ENCODE data around the gene DPH3. TPM values are rescaled to one million over a fixed set of nuclear protein-coding genes. Genes with fewer than 3 reads are reported as not detected.
A peak's percentile ranks its signal among the peaks of the same experiment; 100 is the strongest.

DPH3 gene
- total and polyA plus RNA-seq, 10 of the 15 experiments (the other 5 are each of a cell fraction or from before 2014, with no cell fraction given) = 10.8 to 71.8 (median 23.4) TPM

DNA sequence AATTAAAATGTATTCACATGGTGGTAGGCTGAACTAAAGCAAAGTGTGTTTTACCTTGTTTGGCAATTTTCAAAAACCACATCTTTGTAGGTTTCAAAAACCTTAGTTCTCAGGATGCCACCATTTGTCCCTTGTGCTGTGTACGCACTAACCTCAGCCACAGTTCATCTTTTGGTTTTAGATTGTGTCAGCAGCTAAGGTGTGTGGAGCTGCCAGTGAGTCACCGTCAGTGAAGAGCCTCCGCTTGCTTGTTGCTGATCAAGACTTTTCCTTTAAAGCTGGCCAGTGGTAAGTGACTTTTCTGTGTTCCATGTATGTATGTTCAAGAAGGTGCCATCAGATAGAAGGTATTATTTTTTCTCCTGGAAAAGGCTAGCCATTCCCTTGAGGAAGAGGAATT lies 21.4 kb upstream of the DPH3 start:
- Histone ChIP-seq H3K9me3 (replicated peaks; ENCODE audit: control insufficient read depth, insufficient read depth, low read length) (no peaks in the 10 kb centered on the region), H3K79me2 (ENCODE audit: control insufficient read depth, insufficient read depth, low read length) (no peaks in the 10 kb centered on the region; the same call in 1 of the 2 replicates), H3K4me3 (no peak overlapping the region), H2AFZ (ENCODE audit: control insufficient read depth, low read depth, low read length) (no peak overlapping the region), H3K9ac (ENCODE audit: control insufficient read depth, insufficient read depth, low read length) (no peak overlapping the region), H3K4me2 (ENCODE audit: control insufficient read depth, insufficient read depth) (0 out of 2 replicates have a peak overlapping the region, but pooled peaks have one; percentile 7), H4K20me1 (ENCODE audit: control insufficient read depth, insufficient read depth) (no peaks in the 10 kb centered on the region; the same call in 1 of the 2 replicates), H3K27ac (ENCODE audit: control insufficient read depth, insufficient read depth) (peak overlapping the region; percentile 22), H3K4me1 (ENCODE audit: control insufficient read depth, insufficient read depth, low read length) (peaks cover 4% of the 10 kb centered on the region; the same call in 1 of the 2 replicates), H3K36me3 (ENCODE audit: control insufficient read depth in 2 of 2, insufficient read depth in 2 of 2, low read length in 1 of 2) (peaks cover 3 to 8% of the 10 kb centered on the region in 2 experiments; a peak in 3 of 4 replicates), H3K27me3 (replicated peaks in 1 of 2; ENCODE audit: control insufficient read depth in 2 of 2, insufficient read depth in 2 of 2, low read length in 1 of 2) (no peaks in the 10 kb centered on the region)
- DNase-seq (ENCODE audit: low read depth, low spot score) = no peak
- POLR2A ChIA-PET = no interaction called here
- 52% methylated on average over 3 of the region's 3 CpGs for WGBS (ENCODE audit: insufficient coverage, insufficient replicate concordance, low lambda C conversion rate, missing lambda C conversion rate)
- RAD21 ChIA-PET (ENCODE audit: unreplicated experiment) = interaction anchor here (0.8 to 2.5 kb wide), 10 partner anchors 12 to 264 kb away, joined by 3 to 15 read pairs (median 6); partner anchors contain the start of genes DPH3 and OXNAD1
- no TSS peak for BruUV-seq (replicated peaks)
- intact Hi-C loops (cut with micrococcal nuclease; ENCODE audit: unreplicated experiment) = no loop called here
- CTCF ChIA-PET = interaction anchor here (1.0 to 3.3 kb wide), 9 partner anchors 9 to 265 kb away, joined by 3 to 16 read pairs (median 4); no protein-coding TSS in a partner anchor
- SMC1A ChIA-PET (ENCODE audit: uncharacterized antibody, unreplicated experiment) = interaction anchor here (1.0 to 3.1 kb wide), 9 partner anchors 9 to 266 kb away, joined by 3 to 21 read pairs (median 6); partner anchors contain the start of genes DPH3 and OXNAD1
- in situ Hi-C loops (cut with MboI) = loop anchor here (5.0 to 25.0 kb wide), 4 partner anchors 266 to 926 kb away; no protein-coding TSS in a partner anchor
- no peak for FAIRE-seq
- ATAC-seq = peak; percentile 79
- TF ChIP-seq SUZ12 (IDR thresholded peaks at IDR 0.05; ENCODE audit: unreplicated experiment) (no peak), POLR2AphosphoS5 (IDR thresholded peaks at IDR 0.05; ENCODE audit: low read length) (peak; percentile 64; the same call in 1 of the 2 replicates), CBX5 (IDR thresholded peaks at IDR 0.05; ENCODE audit: low read depth) (no peak), EP300 (IDR thresholded peaks at IDR 0.05; ENCODE audit: borderline replicate concordance in 1 of 2, control insufficient read depth in 1 of 2, low read depth in 2 of 2, low read length in 2 of 2) (0 out of 4 replicates have a peak, but pooled peaks of 1 of the 2 experiments have one; percentile 11), SRF (IDR thresholded peaks at IDR 0.05; ENCODE audit: low read depth in 2 of 2, low read length in 2 of 2) (peak in 1 of 2 experiments; percentile 41; a peak in 1 of 4 replicates)
- TF ChIP-seq, protein P1, sequence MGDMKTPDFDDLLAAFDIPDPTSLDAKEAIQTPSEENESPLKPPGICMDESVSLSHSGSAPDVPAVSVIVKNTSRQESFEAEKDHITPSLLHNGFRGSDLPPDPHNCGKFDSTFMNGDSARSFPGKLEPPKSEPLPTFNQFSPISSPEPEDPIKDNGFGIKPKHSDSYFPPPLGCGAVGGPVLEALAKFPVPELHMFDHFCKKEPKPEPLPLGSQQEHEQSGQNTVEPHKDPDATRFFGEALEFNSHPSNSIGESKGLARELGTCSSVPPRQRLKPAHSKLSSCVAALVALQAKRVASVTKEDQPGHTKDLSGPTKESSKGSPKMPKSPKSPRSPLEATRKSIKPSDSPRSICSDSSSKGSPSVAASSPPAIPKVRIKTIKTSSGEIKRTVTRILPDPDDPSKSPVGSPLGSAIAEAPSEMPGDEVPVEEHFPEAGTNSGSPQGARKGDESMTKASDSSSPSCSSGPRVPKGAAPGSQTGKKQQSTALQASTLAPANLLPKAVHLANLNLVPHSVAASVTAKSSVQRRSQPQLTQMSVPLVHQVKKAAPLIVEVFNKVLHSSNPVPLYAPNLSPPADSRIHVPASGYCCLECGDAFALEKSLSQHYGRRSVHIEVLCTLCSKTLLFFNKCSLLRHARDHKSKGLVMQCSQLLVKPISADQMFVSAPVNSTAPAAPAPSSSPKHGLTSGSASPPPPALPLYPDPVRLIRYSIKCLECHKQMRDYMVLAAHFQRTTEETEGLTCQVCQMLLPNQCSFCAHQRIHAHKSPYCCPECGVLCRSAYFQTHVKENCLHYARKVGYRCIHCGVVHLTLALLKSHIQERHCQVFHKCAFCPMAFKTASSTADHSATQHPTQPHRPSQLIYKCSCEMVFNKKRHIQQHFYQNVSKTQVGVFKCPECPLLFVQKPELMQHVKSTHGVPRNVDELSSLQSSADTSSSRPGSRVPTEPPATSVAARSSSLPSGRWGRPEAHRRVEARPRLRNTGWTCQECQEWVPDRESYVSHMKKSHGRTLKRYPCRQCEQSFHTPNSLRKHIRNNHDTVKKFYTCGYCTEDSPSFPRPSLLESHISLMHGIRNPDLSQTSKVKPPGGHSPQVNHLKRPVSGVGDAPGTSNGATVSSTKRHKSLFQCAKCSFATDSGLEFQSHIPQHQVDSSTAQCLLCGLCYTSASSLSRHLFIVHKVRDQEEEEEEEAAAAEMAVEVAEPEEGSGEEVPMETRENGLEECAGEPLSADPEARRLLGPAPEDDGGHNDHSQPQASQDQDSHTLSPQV (IDR thresholded peaks at IDR 0.05) = no peak
- TF ChIP-seq, protein P2, sequence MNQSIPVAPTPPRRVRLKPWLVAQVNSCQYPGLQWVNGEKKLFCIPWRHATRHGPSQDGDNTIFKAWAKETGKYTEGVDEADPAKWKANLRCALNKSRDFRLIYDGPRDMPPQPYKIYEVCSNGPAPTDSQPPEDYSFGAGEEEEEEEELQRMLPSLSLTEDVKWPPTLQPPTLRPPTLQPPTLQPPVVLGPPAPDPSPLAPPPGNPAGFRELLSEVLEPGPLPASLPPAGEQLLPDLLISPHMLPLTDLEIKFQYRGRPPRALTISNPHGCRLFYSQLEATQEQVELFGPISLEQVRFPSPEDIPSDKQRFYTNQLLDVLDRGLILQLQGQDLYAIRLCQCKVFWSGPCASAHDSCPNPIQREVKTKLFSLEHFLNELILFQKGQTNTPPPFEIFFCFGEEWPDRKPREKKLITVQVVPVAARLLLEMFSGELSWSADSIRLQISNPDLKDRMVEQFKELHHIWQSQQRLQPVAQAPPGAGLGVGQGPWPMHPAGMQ (IDR thresholded peaks at IDR 0.05; ENCODE audit: borderline replicate concordance) = no peak
- TF ChIP-seq, protein P3, sequence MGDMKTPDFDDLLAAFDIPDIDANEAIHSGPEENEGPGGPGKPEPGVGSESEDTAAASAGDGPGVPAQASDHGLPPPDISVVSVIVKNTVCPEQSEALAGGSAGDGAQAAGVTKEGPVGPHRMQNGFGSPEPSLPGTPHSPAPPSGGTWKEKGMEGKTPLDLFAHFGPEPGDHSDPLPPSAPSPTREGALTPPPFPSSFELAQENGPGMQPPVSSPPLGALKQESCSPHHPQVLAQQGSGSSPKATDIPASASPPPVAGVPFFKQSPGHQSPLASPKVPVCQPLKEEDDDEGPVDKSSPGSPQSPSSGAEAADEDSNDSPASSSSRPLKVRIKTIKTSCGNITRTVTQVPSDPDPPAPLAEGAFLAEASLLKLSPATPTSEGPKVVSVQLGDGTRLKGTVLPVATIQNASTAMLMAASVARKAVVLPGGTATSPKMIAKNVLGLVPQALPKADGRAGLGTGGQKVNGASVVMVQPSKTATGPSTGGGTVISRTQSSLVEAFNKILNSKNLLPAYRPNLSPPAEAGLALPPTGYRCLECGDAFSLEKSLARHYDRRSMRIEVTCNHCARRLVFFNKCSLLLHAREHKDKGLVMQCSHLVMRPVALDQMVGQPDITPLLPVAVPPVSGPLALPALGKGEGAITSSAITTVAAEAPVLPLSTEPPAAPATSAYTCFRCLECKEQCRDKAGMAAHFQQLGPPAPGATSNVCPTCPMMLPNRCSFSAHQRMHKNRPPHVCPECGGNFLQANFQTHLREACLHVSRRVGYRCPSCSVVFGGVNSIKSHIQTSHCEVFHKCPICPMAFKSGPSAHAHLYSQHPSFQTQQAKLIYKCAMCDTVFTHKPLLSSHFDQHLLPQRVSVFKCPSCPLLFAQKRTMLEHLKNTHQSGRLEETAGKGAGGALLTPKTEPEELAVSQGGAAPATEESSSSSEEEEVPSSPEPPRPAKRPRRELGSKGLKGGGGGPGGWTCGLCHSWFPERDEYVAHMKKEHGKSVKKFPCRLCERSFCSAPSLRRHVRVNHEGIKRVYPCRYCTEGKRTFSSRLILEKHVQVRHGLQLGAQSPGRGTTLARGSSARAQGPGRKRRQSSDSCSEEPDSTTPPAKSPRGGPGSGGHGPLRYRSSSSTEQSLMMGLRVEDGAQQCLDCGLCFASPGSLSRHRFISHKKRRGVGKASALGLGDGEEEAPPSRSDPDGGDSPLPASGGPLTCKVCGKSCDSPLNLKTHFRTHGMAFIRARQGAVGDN (IDR thresholded peaks at IDR 0.05) = peak; percentile 42; the same call in 1 of the 2 replicates

Data from GM12878 (cell line).